HFFc6 (cell line): ENCODE results near the gene TFF1. TPM values are rescaled to one million over a fixed set of nuclear protein-coding genes. Genes with fewer than 3 reads are reported as not detected.

Experiments
- DNase-seq: peaks from one replicate; pipeline ENCODE4 v3.0.0-alpha.2; 2018
- H3K27ac Mint-ChIP-seq: 2 replicates; pipeline ENCODE4 v1.8.0; 2020; ENCODE audit warnings: mild to moderate bottlenecking, mixed read lengths
- H3K27me3 Mint-ChIP-seq: 2 replicates; pipeline ENCODE4 v1.8.0; 2021; ENCODE audit warnings: mild to moderate bottlenecking, moderate library complexity, mixed read lengths; ENCODE audit not compliant: insufficient read depth
- H3K36me3 Mint-ChIP-seq: 2 replicates; pipeline ENCODE4 v1.8.0; 2021; ENCODE audit warnings: low read depth, mixed read lengths
- H3K4me1 Mint-ChIP-seq: 2 replicates; pipeline ENCODE4 v1.8.0; 2020; ENCODE audit warnings: low read depth, mixed read lengths
- H3K4me3 Mint-ChIP-seq: 2 replicates; pipeline ENCODE4 v1.8.0; 2020; ENCODE audit warnings: mild to moderate bottlenecking, moderate library complexity, mixed read lengths
- H3K9me3 Mint-ChIP-seq: 2 replicates; pipeline ENCODE4 v1.8.0; 2020; ENCODE audit warnings: mild to moderate bottlenecking, mixed read lengths
- CTCF ChIP-seq: fragments of 200-600 bp; sonication (generic); IDR thresholded peaks from 2 replicates; pipeline ENCODE4 v1.5.0; 2021; ENCODE audit warnings: antibody characterized with exemption, mild to moderate bottlenecking
- total RNA-seq, 6 experiments: library from RNA; stranded (reverse); fragmentation: NEBNext Ultra II Directional; extraction: Animal tissue kit (Norgen Biotek cat#: 25700); gene quantifications; 2 replicates in 1 of 6; 3 replicates in 5 of 6; pipeline ENCODE4 v1.2.3, GENCODE V29; 2021

Gene TFF1
- total RNA-seq, 6 experiments from 2014 or later = not detected

GRCh38 chr21:42392731-42393442 lies 26.6 kb upstream of the TFF1 start:
- peaks cover 16% of the 10 kb centered on the region for H3K36me3 Mint-ChIP-seq
- peaks cover 76% of the 10 kb centered on the region for H3K9me3 Mint-ChIP-seq
- no peak overlapping the region for H3K4me3 Mint-ChIP-seq
- H3K27me3 Mint-ChIP-seq = no peaks in the 10 kb centered on the region
- DNase-seq = no peak
- no peak for TF ChIP-seq CTCF
- H3K4me1 Mint-ChIP-seq = no peaks in the 10 kb centered on the region
- no peak overlapping the region for H3K27ac Mint-ChIP-seq

GRCh38 chr21:42391297-42391696 lies 25.0 kb upstream of the TFF1 start:
- H3K27ac Mint-ChIP-seq = no peak overlapping the region
- no peaks in the 10 kb centered on the region; the same call in 1 of the 2 replicates for H3K27me3 Mint-ChIP-seq
- no peak for TF ChIP-seq CTCF
- no peaks in the 10 kb centered on the region for H3K4me1 Mint-ChIP-seq
- no peak for DNase-seq
- H3K36me3 Mint-ChIP-seq = peaks cover 20% of the 10 kb centered on the region
- no peak overlapping the region for H3K4me3 Mint-ChIP-seq
- peaks cover 77% of the 10 kb centered on the region for H3K9me3 Mint-ChIP-seq

GRCh38 chr21:42390696-42391095 lies 24.4 kb upstream of the TFF1 start:
- no peaks in the 10 kb centered on the region; the same call in 1 of the 2 replicates for H3K27me3 Mint-ChIP-seq
- peaks cover 20% of the 10 kb centered on the region for H3K36me3 Mint-ChIP-seq
- no peak for TF ChIP-seq CTCF
- H3K9me3 Mint-ChIP-seq = peaks cover 76% of the 10 kb centered on the region
- no peaks in the 10 kb centered on the region for H3K4me1 Mint-ChIP-seq
- H3K4me3 Mint-ChIP-seq = no peak overlapping the region
- no peak for DNase-seq
- H3K27ac Mint-ChIP-seq = no peak overlapping the region

- Mint-ChIP-seq H3K4me3 (no peak overlapping the region), H3K27ac (no peak overlapping the region), H3K36me3 (peaks cover 20% of the 10 kb centered on the region), H3K4me1 (no peaks in the 10 kb centered on the region), H3K27me3 (no peaks in the 10 kb centered on the region; the same call in 1 of the 2 replicates), H3K9me3 (peaks cover 78% of the 10 kb centered on the region)
- no peak for DNase-seq
- TF ChIP-seq CTCF = no peak
These were observed 23.9 kb upstream of the TFF1 start for GRCh38 chr21:42390193-42390592.

GRCh38 chr21:42389449-42389835 lies 23.1 kb upstream of the TFF1 start:
- Mint-ChIP-seq H3K4me3 (no peak overlapping the region), H3K36me3 (peaks cover 20% of the 10 kb centered on the region), H3K27me3 (no peaks in the 10 kb centered on the region; the same call in 1 of the 2 replicates), H3K4me1 (no peaks in the 10 kb centered on the region), H3K27ac (no peak overlapping the region), H3K9me3 (peaks cover 73% of the 10 kb centered on the region)
- DNase-seq = no peak
- no peak for TF ChIP-seq CTCF
